ENCODE data around the gene COL8A2. TPM values are rescaled to one million over a fixed set of nuclear protein-coding genes. Genes with fewer than 3 reads are reported as not detected.

The COL8A2 gene
- total RNA-seq, 1 experiment from 2014 or later = 0.08 TPM

DNA sequence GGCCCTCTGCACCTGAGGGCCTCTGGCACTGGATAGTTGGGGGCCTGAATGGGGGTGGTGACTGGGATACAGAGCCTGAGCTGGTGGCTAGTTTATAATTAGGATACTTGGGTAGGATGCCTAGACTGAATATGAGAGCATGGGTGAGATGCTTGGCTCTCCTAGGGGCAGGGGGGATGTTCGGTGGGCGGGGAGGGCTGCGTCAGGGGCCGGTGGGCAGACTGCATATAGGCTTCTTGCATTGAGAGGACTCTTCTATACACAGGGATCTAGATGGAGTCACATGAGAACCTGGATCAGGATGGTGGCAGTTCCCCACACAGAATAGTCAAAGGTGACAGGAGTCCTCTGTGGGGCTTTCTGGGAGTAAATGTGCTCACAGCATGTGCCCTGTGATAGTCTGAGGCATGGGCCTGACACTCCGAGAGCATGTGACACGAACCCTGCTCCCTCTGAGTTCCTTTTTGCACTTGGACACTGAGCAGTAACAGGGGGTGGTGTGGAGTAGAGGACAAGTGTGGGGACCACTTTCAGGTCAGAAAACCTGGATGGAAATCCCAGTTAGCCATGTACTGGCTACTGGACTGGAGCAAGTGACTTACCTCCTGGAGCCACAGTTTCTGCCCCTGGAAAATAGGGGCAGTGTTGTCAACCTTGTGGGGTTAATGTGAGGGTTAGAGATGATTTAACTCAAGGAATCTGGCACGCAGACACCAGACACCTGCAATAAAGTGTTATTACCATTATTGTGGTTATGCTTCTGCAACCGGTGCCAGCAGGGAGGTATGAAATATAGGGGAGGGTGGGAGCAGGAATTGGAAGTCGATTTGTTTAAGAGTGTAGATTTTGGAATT, 33.2 kb upstream of the COL8A2 start:
- DNase-seq (ENCODE audit: low spot score) = no peak

DNA sequence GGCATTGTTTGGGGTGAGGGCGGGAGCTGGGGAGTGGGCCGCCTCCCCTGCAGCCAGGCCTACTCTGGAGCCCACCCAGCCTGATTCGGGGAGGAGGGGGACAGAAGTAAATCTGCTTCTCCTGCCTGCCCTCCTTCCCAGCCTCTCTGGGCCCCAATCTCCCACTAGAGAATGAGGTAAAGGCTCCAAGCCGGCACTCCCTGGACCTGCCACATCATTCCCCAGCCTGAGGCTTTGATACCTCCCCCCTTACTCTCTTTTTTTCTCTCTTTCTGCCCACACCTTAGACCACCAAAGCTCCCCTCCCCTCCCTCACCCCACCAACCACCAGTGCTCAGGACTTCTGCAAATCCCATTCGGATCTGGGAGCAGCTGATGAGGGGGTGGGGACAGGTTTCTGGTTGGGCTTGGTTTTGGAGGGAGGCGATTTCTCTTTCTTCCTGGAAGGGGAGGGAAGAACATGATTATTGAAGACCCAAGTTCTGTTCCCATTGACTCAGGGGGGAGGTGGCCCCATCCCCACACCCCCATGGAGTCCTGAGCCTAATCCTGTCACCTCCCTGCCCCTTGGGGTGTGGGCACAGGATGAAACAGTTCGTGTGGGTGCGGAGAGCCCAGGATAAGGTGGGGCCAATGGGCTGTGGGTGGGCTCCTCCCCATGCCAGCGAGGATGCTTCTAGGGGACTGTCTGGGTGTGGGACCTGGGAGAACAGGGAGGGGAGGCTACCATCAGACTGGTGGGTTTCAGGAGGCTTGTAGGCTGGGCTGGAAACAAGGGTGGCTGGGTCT, 32.3 kb upstream of the COL8A2 start:
- no peak for DNase-seq (ENCODE audit: low spot score)

DNA sequence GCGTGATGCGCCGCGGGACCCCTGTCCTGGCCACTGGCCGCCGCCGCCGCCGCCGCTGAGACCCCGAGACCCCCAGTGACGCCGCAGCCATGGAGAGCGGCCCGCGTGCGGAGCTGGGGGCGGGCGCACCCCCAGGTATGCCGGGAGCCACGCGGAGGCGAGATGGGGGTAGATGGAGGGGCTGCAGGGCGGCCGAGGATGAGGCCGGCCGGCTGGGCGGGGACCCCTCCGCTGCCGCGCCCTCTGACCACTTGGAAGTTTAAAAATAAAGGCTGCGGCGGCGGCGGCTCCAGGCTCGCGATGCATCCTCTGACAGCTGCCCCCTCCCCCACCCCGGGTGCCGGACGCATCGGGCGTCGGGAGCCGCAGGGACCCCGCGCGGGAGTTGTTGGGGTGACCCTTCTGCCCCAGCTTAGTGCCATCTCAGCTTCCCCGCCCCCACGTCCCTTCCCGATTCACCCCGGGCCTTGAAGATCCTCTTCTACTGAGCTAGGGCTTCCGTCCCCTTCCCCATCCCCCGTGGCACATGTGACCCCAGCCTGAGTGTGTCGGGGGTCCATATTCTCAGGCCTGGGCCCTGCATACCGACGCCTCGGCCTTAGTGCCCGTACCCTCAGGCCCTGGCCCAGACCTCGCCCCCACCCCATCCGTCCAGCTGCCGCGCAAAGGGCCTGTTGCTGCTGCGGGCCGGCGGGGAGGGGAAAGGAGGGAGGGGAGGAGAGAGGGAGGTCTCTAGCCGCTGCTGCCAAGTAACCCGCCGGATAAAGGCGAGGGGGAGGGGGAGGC, 31.5 kb upstream of the COL8A2 start:
- DNase-seq (ENCODE audit: low spot score) = peak; percentile 50

DNA sequence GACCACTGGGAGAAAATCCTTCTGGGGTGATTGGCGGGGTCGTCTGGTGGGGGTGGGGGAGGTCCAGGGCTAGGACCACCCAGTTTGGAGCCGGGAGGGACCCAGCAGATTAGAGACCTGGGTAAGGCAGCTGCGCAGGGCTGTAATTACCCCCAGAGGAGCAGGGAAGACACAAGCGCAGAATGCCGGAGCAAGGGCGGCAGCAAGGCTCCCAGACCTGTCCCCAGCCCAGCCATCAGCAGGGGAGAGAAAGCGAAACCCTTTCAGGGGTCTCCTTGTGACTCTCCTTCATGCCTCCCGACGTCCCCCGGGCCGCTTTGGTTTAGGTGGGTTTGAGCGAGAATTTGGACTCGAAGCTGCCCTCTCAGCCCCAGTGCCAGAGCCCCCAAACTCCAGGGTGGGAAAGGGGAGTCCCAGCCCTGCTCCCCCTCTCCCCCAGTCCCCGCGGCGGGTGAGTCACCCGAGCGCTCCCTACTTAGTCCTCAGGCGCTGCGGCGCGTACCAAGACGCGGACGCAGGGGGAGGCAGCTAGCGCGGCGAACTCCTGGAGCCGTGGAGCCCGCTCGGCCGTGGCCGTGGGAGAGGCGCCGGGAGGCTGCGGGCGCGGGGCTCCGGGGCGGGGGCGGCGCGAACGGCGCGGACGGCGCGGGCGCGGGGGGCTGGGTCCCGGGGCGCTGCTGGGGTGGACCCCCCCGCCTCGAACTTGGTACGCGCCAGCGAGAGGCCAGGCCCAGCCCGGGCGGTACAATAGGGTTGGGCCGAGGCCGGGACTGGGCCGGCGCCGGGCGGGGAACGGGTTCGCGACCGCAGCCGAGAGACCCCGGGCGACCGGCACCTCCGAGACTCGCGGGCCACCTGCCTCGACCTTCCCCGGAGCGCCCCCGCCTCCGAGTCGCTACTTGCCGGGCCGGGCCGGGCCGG, 30.6 kb upstream of the COL8A2 start, which contains the start of gene MAP7D1:
MAP7D1 (plus strand) TSS at position 753 of the 921 bp plus-strand sequence. CDS start 258 bp downstream, outside the sequence.
- DNase-seq (ENCODE audit: low spot score) = peak; percentile 68

DNA sequence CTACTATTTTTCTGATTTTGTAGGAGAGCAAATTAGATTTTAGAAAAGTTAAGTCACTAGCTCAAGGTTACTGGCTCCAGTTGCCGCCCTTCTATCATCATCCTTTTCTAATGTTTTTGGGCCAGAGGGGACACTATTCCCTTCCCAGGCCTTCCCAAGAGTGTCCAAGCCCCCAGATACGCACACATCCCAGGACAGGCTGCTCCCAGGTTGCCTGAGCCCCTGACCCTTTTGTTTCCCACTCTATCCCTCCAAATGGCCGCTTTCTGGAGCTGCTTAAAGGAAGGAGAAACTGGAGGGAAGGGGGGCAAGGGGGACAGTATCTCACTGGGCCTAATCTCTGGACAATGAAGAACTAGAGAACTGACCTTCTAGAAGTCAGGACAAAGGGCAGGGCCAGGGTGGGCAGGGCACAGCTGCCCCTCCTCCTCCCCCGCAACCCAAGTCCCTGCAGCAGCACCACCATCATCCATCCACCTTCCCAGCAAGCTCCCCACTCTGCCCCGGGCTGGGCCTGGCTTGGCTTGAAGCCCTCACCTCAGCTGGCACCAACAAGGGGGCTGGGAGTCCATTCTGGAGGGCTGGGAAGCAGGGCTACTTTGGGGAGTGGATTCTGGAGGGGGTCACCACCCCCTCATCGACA, 29.9 kb upstream of the COL8A2 start:
- no peak for DNase-seq (ENCODE audit: low spot score)

DNA sequence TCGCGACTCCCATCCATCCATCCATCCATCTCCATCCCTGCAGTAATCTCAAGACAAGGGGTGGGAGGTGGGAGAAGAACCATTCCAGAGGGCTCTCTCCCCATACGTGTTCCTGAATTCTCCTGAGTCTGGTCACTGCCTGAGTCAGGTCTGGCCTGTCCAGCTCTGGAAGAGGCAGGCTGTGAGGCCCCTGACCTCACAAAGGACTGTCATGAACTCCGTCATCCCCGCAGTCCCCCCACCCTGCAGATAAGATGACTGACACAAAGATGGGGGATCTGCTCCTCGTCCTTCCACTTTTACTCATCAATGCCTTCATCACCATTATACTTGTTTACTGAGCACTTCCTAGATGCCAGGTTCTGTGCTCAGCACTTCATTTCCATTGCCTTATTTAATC, 29.3 kb upstream of the COL8A2 start:
- DNase-seq (ENCODE audit: low spot score) = no peak

DNA sequence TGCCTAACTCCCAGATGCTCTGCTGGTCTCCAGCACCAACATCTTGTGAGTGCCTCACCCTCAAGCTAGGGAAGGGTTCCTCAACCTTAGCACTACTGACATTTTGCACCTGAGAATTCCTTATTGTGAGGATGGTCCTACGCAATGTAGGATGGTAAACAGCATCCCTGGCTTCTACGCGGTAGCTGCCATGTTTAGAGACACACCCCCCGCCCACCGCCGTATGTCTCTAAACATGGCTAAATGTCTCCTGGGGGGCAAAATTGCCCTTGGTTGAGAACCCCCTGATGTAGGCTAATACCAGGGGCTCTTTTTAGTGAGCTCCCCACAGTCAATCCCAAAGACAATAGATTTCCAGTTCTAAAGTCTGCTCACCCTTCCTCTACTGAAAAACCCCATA, 28.5 kb upstream of the COL8A2 start:
- no peak for DNase-seq (ENCODE audit: low spot score)

DNA sequence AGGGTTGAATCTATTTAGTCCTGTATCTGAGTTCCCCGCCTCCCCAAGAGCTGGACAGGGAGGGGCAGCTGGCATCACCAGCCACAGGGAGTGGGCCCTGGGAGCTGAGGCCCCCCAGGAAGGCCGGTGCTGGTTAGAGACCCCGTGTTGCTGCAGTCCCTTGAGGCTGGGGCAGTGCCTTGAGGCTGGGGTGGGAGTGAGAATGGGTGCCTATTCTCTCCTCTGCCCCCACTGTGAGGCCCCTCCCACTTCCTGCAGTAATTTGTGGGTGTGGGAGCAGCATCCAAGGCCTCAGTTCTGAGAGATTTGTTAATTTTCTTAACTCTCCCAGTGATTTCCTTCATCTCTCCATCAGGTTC, 26.8 kb upstream of the COL8A2 start:
- no peak for DNase-seq (ENCODE audit: low spot score)

DNA sequence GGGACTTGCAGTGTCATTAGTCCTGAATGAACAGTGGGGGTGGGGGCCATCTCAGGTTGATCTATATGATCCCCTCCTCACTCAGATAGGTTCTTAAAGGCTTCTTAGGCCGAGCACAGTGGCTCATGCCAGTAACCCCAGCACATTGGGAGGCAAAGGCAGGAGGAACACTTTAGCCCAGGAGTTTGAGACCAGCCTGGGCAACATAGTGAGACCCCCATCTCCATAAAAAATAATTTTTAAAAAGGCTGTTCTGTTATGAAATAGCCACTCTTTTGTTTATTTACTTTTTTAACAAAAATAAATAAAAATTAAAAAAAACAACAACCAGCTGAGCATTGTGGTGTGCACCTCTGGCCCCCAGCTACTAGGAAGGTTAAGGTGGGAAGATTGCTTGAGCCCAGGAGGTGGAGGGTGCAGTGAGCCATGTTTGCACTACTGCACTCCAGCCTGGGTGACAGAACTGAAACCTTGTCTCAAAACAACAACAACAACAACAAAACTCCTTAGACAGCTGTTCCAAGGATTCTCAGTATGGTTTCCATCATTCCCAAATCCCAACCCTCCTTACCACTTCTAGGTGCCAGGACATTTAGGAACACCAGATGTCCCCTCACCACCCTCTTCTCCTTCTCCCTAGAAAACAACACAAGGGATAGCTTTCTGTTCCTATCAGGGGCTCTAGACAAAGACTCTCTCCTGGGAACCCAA, 26.3 kb upstream of the COL8A2 start:
- no peak for DNase-seq (ENCODE audit: low spot score)

DNA sequence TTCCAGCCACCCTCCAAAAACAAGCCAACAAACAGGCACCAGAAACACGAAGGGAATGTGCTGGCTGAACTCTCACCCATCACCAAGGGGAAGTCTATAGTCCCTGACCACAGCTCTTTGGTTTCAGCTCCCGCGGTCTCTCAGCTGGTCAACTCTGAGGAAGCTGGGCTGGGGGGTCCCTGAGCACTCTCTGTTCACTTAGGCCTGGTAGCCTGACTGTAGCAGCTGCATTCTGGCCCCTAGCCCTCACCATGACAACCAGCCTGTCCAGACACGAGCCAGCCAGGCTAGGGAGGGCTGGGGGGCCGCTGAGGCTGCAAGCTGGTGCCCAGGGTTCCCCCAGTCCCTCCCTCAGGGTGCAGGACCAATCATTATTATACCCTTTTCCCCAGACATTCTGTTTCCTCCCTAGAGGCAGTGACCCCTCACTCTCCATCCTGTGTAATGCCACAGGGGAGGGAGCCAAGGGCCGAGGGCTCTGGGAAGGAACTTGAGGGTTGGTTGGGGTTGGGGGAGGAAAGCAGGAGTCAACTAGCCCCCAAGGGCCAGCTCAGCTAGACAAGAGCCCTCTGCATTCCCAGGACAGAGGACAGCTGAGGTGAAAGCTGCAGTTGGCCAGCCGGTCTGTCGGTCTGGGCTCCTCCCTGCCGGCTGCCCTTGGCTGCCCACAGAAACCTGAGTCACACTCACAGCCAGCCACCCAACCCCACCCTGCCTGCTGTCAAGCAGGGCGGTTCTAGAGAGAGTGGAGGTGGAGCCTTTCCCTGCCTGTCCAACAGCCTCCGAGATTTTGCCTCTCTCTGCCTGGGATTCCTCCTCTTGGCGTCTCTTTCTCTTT, 25.5 kb upstream of the COL8A2 start:
- peak; percentile 96 for DNase-seq (ENCODE audit: low spot score)

DNA sequence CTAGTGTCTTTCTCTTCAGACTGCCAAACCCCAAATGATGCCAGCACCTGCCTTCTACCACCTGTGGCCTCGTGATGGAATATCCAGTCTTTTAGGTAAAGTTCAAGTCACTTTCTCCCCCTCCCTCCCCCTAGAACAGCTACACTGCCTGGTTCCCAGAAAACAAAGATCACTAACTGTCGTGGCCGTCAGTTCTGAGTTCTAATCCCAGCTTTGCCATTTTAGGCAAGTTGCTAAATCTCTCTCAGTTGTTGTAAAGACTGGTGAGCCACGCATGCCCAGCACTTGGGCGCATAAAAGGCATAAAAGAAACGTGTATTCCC, 24.9 kb upstream of the COL8A2 start:
- no peak for DNase-seq (ENCODE audit: low spot score)

DNA sequence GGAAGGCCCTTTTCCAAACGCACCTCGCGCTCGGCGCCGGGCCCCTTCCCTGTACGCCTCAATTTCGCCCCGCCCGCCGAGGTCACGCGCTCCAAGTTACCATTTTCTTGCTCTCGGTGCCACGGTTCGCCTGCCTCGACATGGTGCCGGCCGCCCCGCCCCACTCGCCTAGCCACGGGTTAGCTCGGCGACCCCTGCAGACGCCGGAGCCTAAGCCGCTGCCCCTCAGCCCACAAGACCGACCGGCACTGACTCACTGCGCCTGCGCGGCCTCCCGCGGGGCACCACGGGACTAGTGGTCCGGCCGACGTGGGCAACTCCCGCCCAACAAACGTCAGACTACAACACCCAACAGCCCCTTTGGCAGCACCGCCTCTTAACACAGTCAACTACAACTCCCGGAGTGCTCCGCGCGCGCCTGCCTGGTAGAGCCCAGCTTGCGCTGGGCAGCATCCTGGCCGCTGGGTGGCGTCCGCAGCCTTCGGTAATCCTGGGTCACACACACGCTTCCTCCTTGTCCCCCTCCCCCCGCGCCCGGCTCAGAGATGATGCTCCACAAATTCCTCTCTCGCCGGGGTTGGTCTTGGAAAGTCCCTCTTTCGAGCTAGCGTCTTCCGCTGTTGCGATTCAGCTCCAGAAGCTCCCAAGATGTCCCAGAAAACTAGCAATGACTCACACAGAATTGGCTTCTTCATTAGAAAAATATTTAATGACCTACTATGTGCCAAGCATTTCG, 24.4 kb upstream of the COL8A2 start, which contains the start of gene TRAPPC3:
TRAPPC3 (minus strand) TSS at position 250 of the 736 bp plus-strand sequence; CDS start at position 142, 108 bp downstream.
- peak; percentile 99 for DNase-seq (ENCODE audit: low spot score)

DNA sequence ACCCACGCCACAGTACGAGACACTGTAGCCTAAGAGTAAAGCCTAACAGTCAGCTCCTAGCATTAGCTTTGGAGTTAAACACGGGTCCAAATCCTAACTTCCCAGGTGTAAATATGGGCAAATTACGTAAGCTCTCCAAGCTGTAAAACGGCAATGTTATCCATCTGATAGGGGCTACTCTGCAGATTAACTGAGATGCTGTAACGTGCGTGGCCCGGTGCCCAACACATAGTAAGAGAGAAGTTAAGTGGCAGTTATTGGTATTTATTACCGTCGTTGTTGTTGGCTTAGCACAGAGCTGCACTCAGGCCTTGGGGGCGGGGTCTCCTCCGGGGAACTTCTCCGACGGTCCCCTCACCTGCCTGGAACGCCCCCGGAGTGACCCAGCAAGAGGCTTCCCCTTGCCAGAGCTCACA, 23.8 kb upstream of the COL8A2 start:
- DNase-seq (ENCODE audit: low spot score) = no peak

DNA sequence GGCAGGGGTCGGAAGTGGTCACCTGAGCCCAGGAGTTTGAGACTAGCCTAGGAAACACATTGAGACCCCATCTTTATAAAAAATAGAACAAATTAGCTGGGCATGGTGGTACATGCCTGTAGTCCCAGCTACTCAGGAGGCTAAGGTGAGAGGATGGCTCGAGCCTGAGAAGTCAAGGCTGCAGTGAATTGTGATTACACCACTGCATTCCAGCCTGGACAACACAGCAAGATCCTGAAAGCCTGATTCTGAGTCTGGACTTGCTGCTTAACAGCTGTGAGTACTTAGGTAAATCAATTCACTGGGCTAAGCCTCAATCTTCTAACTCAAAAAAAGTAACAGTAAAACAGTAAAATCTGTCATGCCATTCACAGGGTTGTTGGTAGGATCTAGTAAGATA, 19.4 kb upstream of the COL8A2 start:
- no peak for DNase-seq (ENCODE audit: low spot score)

DNA sequence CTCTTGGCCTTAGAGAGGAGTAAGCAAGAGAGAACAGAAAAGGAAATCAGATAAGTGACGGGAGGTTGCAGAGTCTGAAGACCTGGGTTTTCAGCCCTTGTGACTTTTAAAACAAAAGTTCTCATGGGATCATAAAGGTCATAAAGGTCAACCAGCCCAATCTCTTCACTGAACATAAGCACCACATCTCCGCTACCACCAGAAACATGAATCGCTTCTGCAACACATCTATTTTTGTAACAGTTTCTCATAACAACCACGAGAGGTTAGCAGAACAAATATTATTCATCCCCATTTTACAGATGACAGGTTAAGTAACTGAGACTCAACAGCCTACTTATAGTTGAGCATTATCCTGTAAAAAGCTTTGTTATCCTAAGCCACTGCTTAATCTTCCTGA, 18.4 kb upstream of the COL8A2 start:
- no peak for DNase-seq (ENCODE audit: low spot score)

DNA sequence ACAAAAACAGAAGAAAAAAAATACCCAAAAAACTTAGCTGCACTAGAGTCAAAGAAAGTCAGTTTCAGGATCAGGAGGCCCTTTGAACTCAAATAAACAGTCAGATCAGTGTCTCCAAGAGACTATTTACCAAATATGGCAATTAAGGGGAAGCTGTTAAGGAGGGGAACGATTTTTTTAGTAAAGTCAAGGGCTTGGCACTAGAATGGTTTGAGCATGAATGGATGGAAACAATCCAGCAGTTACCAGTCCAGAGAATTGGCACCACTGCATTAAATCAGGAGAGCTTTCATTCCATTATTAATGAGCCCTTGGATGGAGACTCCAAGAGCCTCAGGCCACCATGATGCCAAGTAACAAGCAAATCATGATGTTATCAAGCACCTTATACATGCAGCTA, 17.1 kb upstream of the COL8A2 start:
- DNase-seq (ENCODE audit: low spot score) = no peak

DNA sequence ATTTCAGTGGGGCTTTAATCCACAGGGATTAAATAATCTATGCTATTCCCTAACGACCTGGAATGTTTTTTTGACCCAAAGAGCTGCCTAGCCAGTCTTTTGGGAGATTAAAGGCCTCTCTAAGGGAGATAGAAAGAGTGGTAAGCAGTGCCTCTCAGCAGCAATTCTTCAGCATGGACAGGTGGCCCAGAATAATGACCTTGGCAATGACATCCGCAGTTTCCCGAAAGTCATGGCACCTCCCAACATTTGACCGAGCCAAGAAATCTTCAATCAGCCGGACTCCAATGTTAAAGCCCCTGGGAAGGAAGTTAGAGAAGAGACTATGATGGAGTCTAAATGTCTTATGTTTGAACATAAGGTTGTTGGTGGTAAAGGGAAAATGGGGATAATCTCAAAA, 14.5 kb upstream of the COL8A2 start:
- DNase-seq (ENCODE audit: low spot score) = no peak

DNA sequence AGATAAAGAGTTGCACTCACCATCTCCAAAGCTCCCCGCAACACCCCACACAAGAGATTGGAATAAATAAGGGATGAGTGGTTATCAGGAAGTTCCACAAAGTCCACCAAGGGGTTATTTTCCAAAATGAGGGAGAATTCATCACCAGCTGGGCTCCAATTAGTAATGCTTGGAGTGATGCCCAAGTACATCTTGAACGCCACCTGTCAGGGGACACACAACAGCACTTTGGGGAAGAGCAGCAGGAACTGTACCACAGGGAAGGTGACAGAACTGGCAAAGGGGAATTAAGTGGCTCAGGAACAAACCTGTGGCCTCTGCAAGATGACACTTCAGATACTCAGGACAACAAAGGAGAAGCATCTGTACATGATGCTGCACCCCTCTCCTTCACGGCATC, 12.8 kb upstream of the COL8A2 start:
- no peak for DNase-seq (ENCODE audit: low spot score)

Data from H4 (cell line).